ENCODE measurements around the gene UQCRC1.

GRCh38 chr3:48560648-48561018 lies 48.8 kb downstream of the UQCRC1 start:
- TF ChIP-seq CTCF (IDR thresholded peaks at IDR 0.05), result no peak
- no peak for TF ChIP-seq EZH2 (IDR thresholded peaks at IDR 0.05)
